ENCODE data around the gene GJC1.
A peak's percentile ranks its signal among the peaks of the same experiment; 100 is the strongest.

GJC1 gene

DNA sequence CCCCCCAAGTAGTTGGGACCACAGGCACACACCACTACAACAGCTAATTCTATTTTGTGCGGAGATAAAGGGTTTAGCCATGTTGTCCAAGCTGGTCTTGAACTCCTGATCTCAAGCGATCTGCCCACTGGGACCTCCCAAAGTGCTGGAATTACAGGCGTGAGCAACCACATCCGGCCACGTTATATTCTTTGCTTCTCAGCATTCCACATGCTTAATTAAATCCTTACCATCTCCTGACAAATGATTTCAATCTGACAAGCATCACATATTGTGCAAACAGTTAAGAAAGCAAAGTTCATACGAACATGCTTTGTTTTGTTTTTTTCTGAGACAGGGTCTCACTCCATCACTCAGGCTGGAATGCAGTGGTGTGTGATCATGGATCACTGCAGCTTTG lies 35.8 kb upstream of the GJC1 start:
- no peak overlapping the region for H3K9ac ChIP-seq (ENCODE audit: low read length)
- H2BK120ac ChIP-seq (ENCODE audit: low read depth, low read length), result no peak overlapping the region
- H3K18ac ChIP-seq (ENCODE audit: low read depth in 1 of 2, low read length in 2 of 2), result no peak overlapping the region
- DNase-seq, result no peak
- no peaks in the 10 kb centered on the region for H3K4me1 ChIP-seq (ENCODE audit: control insufficient read depth, insufficient read depth, low read depth, low read length)
- no peaks in the 10 kb centered on the region for H3K9me3 ChIP-seq (ENCODE audit: control insufficient read depth, low read length)
- H2AK5ac ChIP-seq (ENCODE audit: low read length, severe bottlenecking), result no peak overlapping the region
- H3K4ac ChIP-seq (ENCODE audit: low read depth in 1 of 2, low read length in 2 of 2), result no peak overlapping the region
- H3K14ac ChIP-seq (ENCODE audit: low read length in 2 of 2), result no peak overlapping the region
- no peak overlapping the region for H4K8ac ChIP-seq (ENCODE audit: low read length)
- H3K23ac ChIP-seq (ENCODE audit: low read length in 2 of 2), result no peak overlapping the region
- no peak overlapping the region for H3K4me2 ChIP-seq (ENCODE audit: low read length, poor library complexity, severe bottlenecking)
- peaks cover 7% of the 10 kb centered on the region for H3K79me1 ChIP-seq (replicated peaks; ENCODE audit: low read length, poor library complexity, severe bottlenecking)
- no peak overlapping the region for H3K27ac ChIP-seq (ENCODE audit: low read length, poor library complexity, severe bottlenecking)
- no peak overlapping the region for H4K91ac ChIP-seq (ENCODE audit: low read length)
- peaks cover 58 to 84% of the 10 kb centered on the region in 2 experiments for H3K36me3 ChIP-seq (ENCODE audit: control insufficient read depth in 1 of 2, insufficient read depth in 2 of 2, low read depth in 1 of 2, low read length in 2 of 2)
- 94% methylated on average over 6 of the region's 6 CpGs for WGBS
- H2AFZ ChIP-seq (ENCODE audit: low read depth, low read length), result no peak overlapping the region
- H3K27me3 ChIP-seq (ENCODE audit: control insufficient read depth in 1 of 2, insufficient read depth in 1 of 2, low read length in 2 of 2), result no peaks in the 10 kb centered on the region
- H2BK15ac ChIP-seq (ENCODE audit: low read depth, poor library complexity, severe bottlenecking), result no peak overlapping the region
- H3K4me3 ChIP-seq (ENCODE audit: insufficient read depth in 1 of 2, low read depth in 1 of 2, low read length in 2 of 2), result no peak overlapping the region
- H2BK5ac ChIP-seq (ENCODE audit: low read depth, low read length, poor library complexity, severe bottlenecking), result no peak overlapping the region
- H2BK12ac ChIP-seq (ENCODE audit: low read length in 2 of 2), result no peak overlapping the region

- Histone ChIP-seq H4K91ac (ENCODE audit: low read length) (no peak overlapping the region), H3K36me3 (ENCODE audit: control insufficient read depth in 1 of 2, insufficient read depth in 2 of 2, low read depth in 1 of 2, low read length in 2 of 2) (peaks cover 63 to 89% of the 10 kb centered on the region in 2 experiments), H3K18ac (ENCODE audit: low read depth in 1 of 2, low read length in 2 of 2) (no peak overlapping the region), H4K8ac (ENCODE audit: low read length) (no peak overlapping the region), H2BK15ac (ENCODE audit: low read depth, poor library complexity, severe bottlenecking) (no peak overlapping the region), H3K4me3 (ENCODE audit: insufficient read depth in 1 of 2, low read depth in 1 of 2, low read length in 2 of 2) (no peak overlapping the region), H3K27me3 (ENCODE audit: control insufficient read depth in 1 of 2, insufficient read depth in 1 of 2, low read length in 2 of 2) (no peaks in the 10 kb centered on the region), H2BK5ac (ENCODE audit: low read depth, low read length, poor library complexity, severe bottlenecking) (no peak overlapping the region), H3K4me1 (ENCODE audit: control insufficient read depth, insufficient read depth, low read depth, low read length) (no peaks in the 10 kb centered on the region), H3K4me2 (ENCODE audit: low read length, poor library complexity, severe bottlenecking) (no peak overlapping the region), H3K9me3 (ENCODE audit: control insufficient read depth, low read length) (no peaks in the 10 kb centered on the region), H3K9ac (ENCODE audit: low read length) (no peak overlapping the region), H3K14ac (ENCODE audit: low read length in 2 of 2) (no peak overlapping the region), H2BK120ac (ENCODE audit: low read depth, low read length) (no peak overlapping the region), H2BK12ac (ENCODE audit: low read length in 2 of 2) (no peak overlapping the region), H2AFZ (ENCODE audit: low read depth, low read length) (no peak overlapping the region), H3K79me1 (replicated peaks; ENCODE audit: low read length, poor library complexity, severe bottlenecking) (peaks cover 7% of the 10 kb centered on the region), H3K4ac (ENCODE audit: low read depth in 1 of 2, low read length in 2 of 2) (no peak overlapping the region), H2AK5ac (ENCODE audit: low read length, severe bottlenecking) (no peak overlapping the region), H3K27ac (ENCODE audit: low read length, poor library complexity, severe bottlenecking) (no peak overlapping the region), H3K23ac (ENCODE audit: low read length in 2 of 2) (no peak overlapping the region)
- WGBS, result no CpG with 5 or more reads among the region's 1 CpG
- peak; percentile 77 for DNase-seq
These were observed 35.2 kb upstream of the GJC1 start for GRCh38 chr17:44865231-44865660.

GRCh38 chr17:44864831-44865230 lies 34.7 kb upstream of the GJC1 start:
- no peak for DNase-seq
- Histone ChIP-seq H2BK12ac (ENCODE audit: low read length in 2 of 2) (peak overlapping the region in 1 of 2 experiments; percentile 30), H3K4me3 (ENCODE audit: insufficient read depth in 1 of 2, low read depth in 1 of 2, low read length in 2 of 2) (no peak overlapping the region), H3K36me3 (ENCODE audit: control insufficient read depth in 1 of 2, insufficient read depth in 2 of 2, low read depth in 1 of 2, low read length in 2 of 2) (peaks cover 64 to 89% of the 10 kb centered on the region in 2 experiments), H3K27me3 (ENCODE audit: control insufficient read depth in 1 of 2, insufficient read depth in 1 of 2, low read length in 2 of 2) (no peaks in the 10 kb centered on the region), H3K9ac (ENCODE audit: low read length) (no peak overlapping the region), H3K79me1 (replicated peaks; ENCODE audit: low read length, poor library complexity, severe bottlenecking) (peaks cover 7% of the 10 kb centered on the region), H3K18ac (ENCODE audit: low read depth in 1 of 2, low read length in 2 of 2) (no peak overlapping the region), H3K4me2 (ENCODE audit: low read length, poor library complexity, severe bottlenecking) (no peak overlapping the region), H3K4me1 (ENCODE audit: control insufficient read depth, insufficient read depth, low read depth, low read length) (no peaks in the 10 kb centered on the region), H4K8ac (ENCODE audit: low read length) (no peak overlapping the region), H2AFZ (ENCODE audit: low read depth, low read length) (no peak overlapping the region), H4K91ac (ENCODE audit: low read length) (no peak overlapping the region), H2AK5ac (ENCODE audit: low read length, severe bottlenecking) (no peak overlapping the region), H3K4ac (ENCODE audit: low read depth in 1 of 2, low read length in 2 of 2) (no peak overlapping the region), H2BK15ac (ENCODE audit: low read depth, poor library complexity, severe bottlenecking) (no peak overlapping the region), H2BK120ac (ENCODE audit: low read depth, low read length) (no peak overlapping the region), H3K14ac (ENCODE audit: low read length in 2 of 2) (no peak overlapping the region), H3K9me3 (ENCODE audit: control insufficient read depth, low read length) (no peaks in the 10 kb centered on the region), H3K27ac (ENCODE audit: low read length, poor library complexity, severe bottlenecking) (no peak overlapping the region), H2BK5ac (ENCODE audit: low read depth, low read length, poor library complexity, severe bottlenecking) (no peak overlapping the region), H3K23ac (ENCODE audit: low read length in 2 of 2) (no peak overlapping the region)
- 75% methylated on average over 10 of the region's 10 CpGs for WGBS

GRCh38 chr17:44863061-44863918 lies 33.2 kb upstream of the GJC1 start:
- DNase-seq, result no peak
- Histone ChIP-seq H3K9me3 (ENCODE audit: control insufficient read depth, low read length) (no peaks in the 10 kb centered on the region), H2BK120ac (ENCODE audit: low read depth, low read length) (no peak overlapping the region), H3K4me2 (ENCODE audit: low read length, poor library complexity, severe bottlenecking) (no peak overlapping the region), H2AK5ac (ENCODE audit: low read length, severe bottlenecking) (no peak overlapping the region), H4K8ac (ENCODE audit: low read length) (no peak overlapping the region), H3K18ac (ENCODE audit: low read depth in 1 of 2, low read length in 2 of 2) (no peak overlapping the region), H3K9ac (ENCODE audit: low read length) (no peak overlapping the region), H3K4ac (ENCODE audit: low read depth in 1 of 2, low read length in 2 of 2) (no peak overlapping the region), H2BK15ac (ENCODE audit: low read depth, poor library complexity, severe bottlenecking) (no peak overlapping the region), H3K4me3 (ENCODE audit: insufficient read depth in 1 of 2, low read depth in 1 of 2, low read length in 2 of 2) (no peak overlapping the region), H3K14ac (ENCODE audit: low read length in 2 of 2) (no peak overlapping the region), H2BK12ac (ENCODE audit: low read length in 2 of 2) (no peak overlapping the region), H3K27me3 (ENCODE audit: control insufficient read depth in 1 of 2, insufficient read depth in 1 of 2, low read length in 2 of 2) (no peaks in the 10 kb centered on the region), H4K91ac (ENCODE audit: low read length) (no peak overlapping the region), H3K27ac (ENCODE audit: low read length, poor library complexity, severe bottlenecking) (no peak overlapping the region), H2BK5ac (ENCODE audit: low read depth, low read length, poor library complexity, severe bottlenecking) (no peak overlapping the region), H3K4me1 (ENCODE audit: control insufficient read depth, insufficient read depth, low read depth, low read length) (no peaks in the 10 kb centered on the region), H3K79me1 (replicated peaks; ENCODE audit: low read length, poor library complexity, severe bottlenecking) (peaks cover 7% of the 10 kb centered on the region), H2AFZ (ENCODE audit: low read depth, low read length) (no peak overlapping the region), H3K36me3 (ENCODE audit: control insufficient read depth in 1 of 2, insufficient read depth in 2 of 2, low read depth in 1 of 2, low read length in 2 of 2) (peaks cover 68 to 89% of the 10 kb centered on the region in 2 experiments), H3K23ac (ENCODE audit: low read length in 2 of 2) (no peak overlapping the region)
- WGBS, result 96% methylated on average over 12 of the region's 12 CpGs
